Lower lobe of right lung (tissue), 2 donors: Measurements from ENCODE around the gene TFAP2A. TPM values are rescaled to one million over a fixed set of nuclear protein-coding genes. Genes with fewer than 3 reads are reported as not detected.

ENCODE experiments used
- ATAC-seq, 2 donors: fragments of 200-7000 bp; cut with Tn5 transposase; one replicate each; pipeline ENCODE4 v1.9.1; 2020 to 2022; ENCODE audit warnings: mild to moderate bottlenecking in 2 of 2, moderate library complexity in 2 of 2
- DNase-seq: peaks from one replicate; pipeline ENCODE4 v3.0.0-alpha.2; 2020
- H3K27ac ChIP-seq: fragments of 200-600 bp; one replicate; pipeline ENCODE4 v1.8.0; 2022
- H3K27me3 ChIP-seq: fragments of 200-600 bp; one replicate; pipeline ENCODE4 v1.8.0; 2022; ENCODE audit warnings: low read depth
- H3K36me3 ChIP-seq: fragments of 200-600 bp; one replicate; pipeline ENCODE4 v1.8.0; 2022; ENCODE audit warnings: mild to moderate bottlenecking
- H3K4me1 ChIP-seq: fragments of 200-600 bp; one replicate; pipeline ENCODE4 v1.8.0; 2022
- H3K4me3 ChIP-seq: fragments of 200-600 bp; one replicate; pipeline ENCODE4 v1.8.0; 2022; ENCODE audit warnings: mild to moderate bottlenecking
- H3K9me3 ChIP-seq: fragments of 200-600 bp; one replicate; pipeline ENCODE4 v1.8.0; 2022
- intact Hi-C: fragments of 100-400 bp; cut with DNase I; formaldehyde crosslinking; loops from one replicate; pipeline ENCODE4 v1.11.0; 2022
- total RNA-seq: library from RNA; stranded (reverse); fragmentation: NEBNext Ultra II Directional; extraction: Animal tissue kit (Norgen Biotek cat#: 25700); gene quantifications from one replicate; pipeline ENCODE4 v1.2.1, GENCODE V29; 2021
- TF ChIP-seq, protein P1 (sequence below): fragments of 200-600 bp; IDR thresholded peaks from one replicate; pipeline ENCODE4 v1.8.0; 2022; ENCODE audit warnings: antibody characterized with exemption, mild to moderate bottlenecking
- donor health status: DM: no; HTN: yes; CAD: no; lungs with severe emphysema.

Gene TFAP2A
- total RNA-seq, 1 donor from 2014 or later: 0.47 TPM

DNA sequence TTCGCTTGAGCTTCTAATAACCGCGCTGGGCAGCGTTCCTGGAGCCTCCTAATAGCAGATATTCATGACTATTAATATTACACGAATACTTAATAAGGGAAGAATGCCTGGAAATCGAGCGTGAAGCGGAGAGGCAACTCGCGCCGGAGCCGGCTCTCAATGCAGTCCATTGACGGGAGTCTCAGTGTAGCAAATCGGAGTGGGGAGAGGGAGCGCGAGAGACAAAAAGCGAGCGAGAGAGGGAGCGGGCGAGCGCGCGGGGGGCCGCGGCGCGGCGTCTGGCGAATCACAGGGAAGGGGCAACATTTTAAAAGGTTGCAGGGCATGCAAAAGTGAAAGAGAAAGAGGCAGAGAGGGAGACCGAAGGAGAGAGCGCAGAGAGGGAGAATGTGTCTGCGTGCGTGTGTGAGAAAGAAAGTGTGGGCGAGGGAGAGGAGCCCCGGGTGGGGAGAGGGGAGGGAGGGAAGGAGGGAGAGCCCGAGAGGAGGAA lies 2.9 kb downstream of the TFAP2A start:
- no peaks in the 10 kb centered on the region for H3K36me3 ChIP-seq
- intact Hi-C loops: no loop called here
- peaks cover 37% of the 10 kb centered on the region for H3K4me1 ChIP-seq
- peak; percentile 61 to 71 for ATAC-seq
- peak; percentile 55 for DNase-seq
- H3K27me3 ChIP-seq: peaks cover 96% of the 10 kb centered on the region
- no peak overlapping the region for H3K27ac ChIP-seq
- H3K4me3 ChIP-seq: peak overlapping the region; percentile 72
- H3K9me3 ChIP-seq: no peaks in the 10 kb centered on the region
- TF ChIP-seq, protein P1, sequence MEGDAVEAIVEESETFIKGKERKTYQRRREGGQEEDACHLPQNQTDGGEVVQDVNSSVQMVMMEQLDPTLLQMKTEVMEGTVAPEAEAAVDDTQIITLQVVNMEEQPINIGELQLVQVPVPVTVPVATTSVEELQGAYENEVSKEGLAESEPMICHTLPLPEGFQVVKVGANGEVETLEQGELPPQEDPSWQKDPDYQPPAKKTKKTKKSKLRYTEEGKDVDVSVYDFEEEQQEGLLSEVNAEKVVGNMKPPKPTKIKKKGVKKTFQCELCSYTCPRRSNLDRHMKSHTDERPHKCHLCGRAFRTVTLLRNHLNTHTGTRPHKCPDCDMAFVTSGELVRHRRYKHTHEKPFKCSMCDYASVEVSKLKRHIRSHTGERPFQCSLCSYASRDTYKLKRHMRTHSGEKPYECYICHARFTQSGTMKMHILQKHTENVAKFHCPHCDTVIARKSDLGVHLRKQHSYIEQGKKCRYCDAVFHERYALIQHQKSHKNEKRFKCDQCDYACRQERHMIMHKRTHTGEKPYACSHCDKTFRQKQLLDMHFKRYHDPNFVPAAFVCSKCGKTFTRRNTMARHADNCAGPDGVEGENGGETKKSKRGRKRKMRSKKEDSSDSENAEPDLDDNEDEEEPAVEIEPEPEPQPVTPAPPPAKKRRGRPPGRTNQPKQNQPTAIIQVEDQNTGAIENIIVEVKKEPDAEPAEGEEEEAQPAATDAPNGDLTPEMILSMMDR: no peak

DNA sequence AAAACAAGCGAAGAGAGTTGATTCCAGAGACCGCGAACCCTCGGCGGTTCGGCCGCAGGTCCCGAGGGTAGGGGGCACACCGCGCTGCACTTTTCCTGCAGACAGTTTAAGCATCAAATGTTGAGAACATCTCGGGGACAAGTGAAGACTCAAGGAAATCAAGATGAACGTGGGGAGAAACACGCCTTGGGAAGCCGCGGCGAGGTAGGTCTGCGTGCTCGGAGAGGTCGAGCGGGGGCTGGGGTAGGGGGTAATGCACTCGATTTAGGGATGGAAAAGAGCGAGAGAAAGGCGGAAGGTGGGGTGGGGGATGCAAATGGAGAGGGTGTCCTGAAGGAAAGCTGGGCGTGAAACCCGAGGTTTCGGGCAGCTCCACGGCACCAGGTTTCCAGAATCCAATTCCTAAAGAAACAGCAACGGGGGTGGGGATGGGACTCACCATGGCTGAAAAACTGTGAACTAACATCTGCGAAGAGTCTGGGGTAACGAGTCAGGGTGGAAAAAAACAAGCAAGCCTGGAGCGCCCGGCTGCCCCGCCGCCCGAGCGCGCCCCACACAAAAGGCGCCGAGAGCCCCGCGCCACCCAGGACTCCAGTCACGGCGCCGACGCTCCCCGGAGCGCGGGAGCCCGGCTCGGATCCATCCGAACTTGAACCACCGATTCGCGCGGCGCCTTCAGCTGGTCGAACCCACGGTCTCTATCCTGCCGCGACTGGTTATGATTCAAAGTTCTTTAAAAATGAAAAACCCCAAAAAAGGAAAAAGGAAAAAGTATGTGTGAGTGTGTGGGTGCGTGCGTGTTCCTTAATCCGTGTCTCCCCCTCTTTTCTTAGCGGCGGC lies 3.5 kb downstream of the TFAP2A start:
- TF ChIP-seq, protein P1: no peak
- peak in 1 of 2 donors; percentile 8 for ATAC-seq
- no peak overlapping the region for H3K27ac ChIP-seq
- no peaks in the 10 kb centered on the region for H3K9me3 ChIP-seq
- no peak for DNase-seq
- H3K4me1 ChIP-seq: peaks cover 35% of the 10 kb centered on the region
- peak overlapping the region; percentile 72 for H3K4me3 ChIP-seq
- intact Hi-C loops: no loop called here
- H3K36me3 ChIP-seq: no peaks in the 10 kb centered on the region
- peaks cover 94% of the 10 kb centered on the region for H3K27me3 ChIP-seq

DNA sequence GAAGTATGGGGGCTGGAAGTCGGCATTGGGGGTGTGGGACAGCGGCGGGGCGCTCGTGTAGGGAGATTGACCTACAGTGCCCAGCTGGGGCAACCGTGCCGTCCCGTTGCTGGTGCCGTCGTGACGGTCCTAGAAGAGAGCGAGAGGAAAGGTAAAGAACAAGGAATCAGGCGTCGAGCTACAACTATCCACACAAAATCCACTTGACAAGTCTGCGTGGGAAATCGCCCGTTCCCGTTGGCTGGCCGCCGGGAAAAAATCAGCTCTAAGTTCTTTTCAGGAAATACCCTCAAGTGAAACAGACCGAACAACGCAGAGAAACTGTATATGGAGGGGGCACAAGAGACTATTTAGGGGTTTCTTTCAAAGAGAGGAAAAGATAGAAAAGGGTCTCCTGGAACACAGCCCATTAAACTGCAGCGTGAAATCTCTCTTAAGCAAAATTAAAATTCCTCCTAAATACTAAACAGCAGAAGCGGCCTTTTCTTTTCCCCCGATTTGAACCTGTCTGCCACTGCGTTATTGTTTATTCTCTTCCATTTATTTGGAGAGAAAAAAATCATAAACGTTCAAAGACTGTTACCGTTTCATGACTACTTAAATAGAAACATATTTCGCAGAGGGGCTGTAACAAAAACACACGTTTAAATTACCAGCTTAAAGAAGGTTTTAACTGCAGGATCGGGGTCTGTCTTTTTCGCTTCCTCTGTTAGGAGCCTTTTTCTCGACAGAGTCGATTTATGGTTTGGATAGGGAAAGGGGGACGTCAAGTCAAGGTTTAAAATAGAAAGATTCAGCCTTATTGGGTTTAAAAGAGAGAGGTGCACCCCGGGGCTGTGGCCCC lies 4.4 kb downstream of the TFAP2A start:
- Histone ChIP-seq H3K36me3 (no peaks in the 10 kb centered on the region), H3K4me1 (peaks cover 33% of the 10 kb centered on the region), H3K27ac (no peak overlapping the region), H3K9me3 (no peaks in the 10 kb centered on the region), H3K4me3 (no peak overlapping the region), H3K27me3 (peaks cover 85% of the 10 kb centered on the region)
- no peak for ATAC-seq
- no peak for DNase-seq
- TF ChIP-seq, protein P1: no peak
- intact Hi-C loops: no loop called here

DNA sequence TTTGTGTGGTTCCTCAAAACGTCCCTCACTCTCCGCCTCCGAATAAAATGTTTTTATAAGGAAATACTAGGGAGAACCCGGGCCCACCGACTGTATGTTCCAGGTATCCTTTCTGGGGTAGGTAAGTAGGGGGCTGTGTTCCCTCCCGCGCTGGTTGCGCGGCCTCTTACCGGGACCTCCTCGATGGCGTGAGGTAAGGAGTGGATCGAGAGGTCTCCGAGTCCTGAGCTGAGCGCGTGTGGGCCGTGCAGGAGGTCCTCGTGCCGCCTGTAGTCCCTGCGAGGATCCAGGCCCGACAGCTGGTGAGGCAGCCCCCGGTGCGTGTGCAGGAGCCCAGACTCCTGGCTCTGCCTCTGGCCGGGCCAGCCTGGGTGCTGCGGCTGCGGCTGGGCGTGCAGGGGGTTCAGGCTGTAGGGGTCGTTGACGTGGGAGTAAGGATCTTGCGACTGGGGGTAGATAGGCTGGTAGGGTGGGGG lies 5.1 kb downstream of the TFAP2A start:
- TF ChIP-seq, protein P1: no peak
- H3K27me3 ChIP-seq: peaks cover 80% of the 10 kb centered on the region
- H3K27ac ChIP-seq: no peak overlapping the region
- ATAC-seq (no peak), DNase-seq (no peak)
- H3K4me1 ChIP-seq: peaks cover 29% of the 10 kb centered on the region
- intact Hi-C loops: no loop called here
- H3K4me3 ChIP-seq: no peak overlapping the region
- H3K9me3 ChIP-seq: peaks cover 1% of the 10 kb centered on the region
- H3K36me3 ChIP-seq: no peaks in the 10 kb centered on the region

DNA sequence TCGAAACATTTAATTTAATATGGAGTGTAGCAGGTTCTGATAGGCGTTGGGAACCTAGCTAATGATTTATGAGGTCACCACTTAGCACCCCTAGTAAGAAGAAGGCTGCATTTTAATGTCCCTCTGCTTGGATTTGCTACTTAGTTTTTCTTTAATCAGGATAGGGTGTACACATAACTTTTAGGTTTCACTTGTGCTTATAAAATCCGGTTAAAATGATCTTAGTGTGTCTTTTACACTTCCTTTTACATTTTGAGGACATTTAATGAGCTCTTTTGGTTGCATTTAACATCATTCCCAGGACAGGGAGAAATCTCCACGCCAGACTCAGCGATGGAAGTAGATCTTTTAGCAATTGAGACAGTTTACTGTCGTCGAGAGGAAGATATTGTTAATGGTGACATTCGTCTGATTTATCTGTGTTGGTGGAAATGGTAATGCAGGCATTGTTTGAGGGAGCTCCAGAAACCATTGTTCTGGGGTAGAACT lies 5.6 kb downstream of the TFAP2A start:
- Histone ChIP-seq H3K9me3 (peaks cover 3% of the 10 kb centered on the region), H3K4me1 (peaks cover 28% of the 10 kb centered on the region), H3K36me3 (no peaks in the 10 kb centered on the region), H3K27ac (no peak overlapping the region), H3K27me3 (peaks cover 75% of the 10 kb centered on the region), H3K4me3 (no peak overlapping the region)
- TF ChIP-seq, protein P1: no peak
- intact Hi-C loops: no loop called here
- ATAC-seq: no peak
- DNase-seq: no peak
